Heart right ventricle (tissue), 16 donors: Measurements from ENCODE around the gene DAZAP1. TPM values are rescaled to one million over a fixed set of nuclear protein-coding genes. Genes with fewer than 3 reads are reported as not detected.
A peak's percentile ranks its signal among the peaks of the same experiment; 100 is the strongest.

Experiments used
- ATAC-seq, 8 donors: fragments of 200-7000 bp; cut with Tn5 transposase; one replicate each; pipeline ENCODE4 v1.9.1; 2020; ENCODE audit warnings: mild to moderate bottlenecking in 8 of 8, moderate library complexity in 8 of 8, moderate number of reproducible peaks in 1 of 8
- DNase-seq, 2 donors: peaks; one replicate each; pipeline ENCODE4 v3.0.0-alpha.2; 2020
- H3K27ac ChIP-seq, 10 donors: fragments of 200-600 bp; sonication (generic) in 2 of 10; one replicate each; pipeline versions ENCODE4 v1.5.0 to v1.8.0; 2020 to 2022; ENCODE audit warnings: mild to moderate bottlenecking in 3 of 10
- H3K27me3 ChIP-seq, 7 donors: fragments of 200-600 bp; one replicate each; pipeline ENCODE4 v1.8.0; 2021 to 2022; ENCODE audit warnings: mild to moderate bottlenecking in 2 of 7
- H3K36me3 ChIP-seq, 9 donors: fragments of 200-600 bp; sonication (generic) in 1 of 9; one replicate each; pipeline versions ENCODE4 v1.5.0 to v1.8.0; 2020 to 2022; ENCODE audit warnings: mild to moderate bottlenecking in 2 of 9
- H3K4me1 ChIP-seq, 9 donors: fragments of 200-600 bp; sonication (generic) in 1 of 9; one replicate each; pipeline versions ENCODE4 v1.5.0 to v1.8.0; 2020 to 2022; ENCODE audit warnings: mild to moderate bottlenecking in 4 of 9
- H3K4me3 ChIP-seq, 10 donors: fragments of 200-600 bp; sonication (generic) in 2 of 10; one replicate each; pipeline versions ENCODE4 v1.5.0 to v1.8.0; 2020 to 2022; ENCODE audit warnings: mild to moderate bottlenecking in 7 of 10, moderate library complexity in 2 of 10
- H3K9me3 ChIP-seq, 11 donors: fragments of 200-600 bp in 10 of 11; sonication (generic) in 2 of 11; one replicate each; pipeline versions ENCODE4 v1.5.0 to v1.8.0; 2013 to 2022; ENCODE audit warnings: mild to moderate bottlenecking in 2 of 11, control low read depth in 1 of 11, moderate library complexity in 1 of 11
- CTCF ChIP-seq, 9 donors: fragments of 200-600 bp; sonication (generic) in 2 of 9; IDR thresholded peaks; one replicate each; pipeline versions ENCODE4 v1.5.0 to v1.8.0; 2021 to 2022; ENCODE audit warnings: antibody characterized with exemption in 9 of 9, mild to moderate bottlenecking in 5 of 9, moderate library complexity in 1 of 9
- WGBS, 2 donors: extraction: QIAGEN DNeasy Blood & Tissue Kit; methylation state at CpG; one replicate each; pipeline ENCODE4 v1.1.7; 2013; ENCODE audit warnings: inconsistent platforms in 1 of 2; 5-methylcytosine and 5-hydroxymethylcytosine counted together
- intact Hi-C, 10 donors: fragments of 100-400 bp; cut with DNase I; formaldehyde crosslinking; loops; one replicate each; pipeline versions ENCODE4 v1.11.1 to v1.14.2; 2022
- polyA plus RNA-seq, 2 donors: library from polyadenylated mRNA; stranded (reverse); fragments of 200-250 nt; gene quantifications; one replicate each; pipeline ENCODE4 v1.2.3, GENCODE V29; 2013
- total RNA-seq, 10 donors: library from RNA; stranded (reverse); fragmentation: NEBNext Ultra II Directional in 3 of 10; extraction: Animal tissue kit (Norgen Biotek cat#: 25700) in 3 of 10; gene quantifications; one replicate each; pipeline versions ENCODE4 v1.2.1 to v1.2.4, GENCODE V29; 2021 to 2023
- donor health status: Arrhythmogenic right ventricular cardiomyopathy.
- donor health status: ischemic (EF 13 %, LVEDD 7.1; RV severe dilation, severe dysfunction).
- donor health status: healthy with polysubstance abuse.
- donor health status: DM: no; HTN: yes; CAD: no.
- donor health status: DM: no; HTN: no; CAD: no.
- donor health status: ischemic (EF 25% LVEDD 6.9; RV normal size, moderate dysfunction).
- donor health status: ischemic (EF 25% LVEDD 5.7; RV mildly dilated, moderate dysfunction).
- donor health status: healthy.
- donor health status: DM: yes; HTN: yes; CAD: no.
- donor health status: Ischemic cardiomyopathy.
- donor health status: ischemic (EF 35%, LVEDD 5.7; RV mildly dilated, moderate dysfunction).
- donor health status: nonischemic (EF 11% LVEDD 7.7; RV severe dilation, severe dysfunction).
- donor health status: DM: yes; HTN: yes; CAD: no.
- donor health status: PGD.
- donor health status: ischemic (EF 29% LVEDD 5.4; RV normal size, mild dysfunction).
- donor health status: nonischemic (EF 23%, LVEDD 6.1; RV moderate dilation, normal function).

DAZAP1 gene
- total and polyA plus RNA-seq, 12 donors = 56.7 to 111 (median 79.5) TPM

GRCh38 chr19:1400281-1401137 lies 6.9 kb upstream of the DAZAP1 start:
- Histone ChIP-seq H3K4me1 (peaks cover 18 to 46% (median 33%) of the 10 kb centered on the region in 9 donors), H3K9me3 (no peaks in the 10 kb centered on the region), H3K36me3 (peaks cover 0 to 10% (median 0%) of the 10 kb centered on the region in 9 donors), H3K27me3 (peaks cover 0 to 38% (median 0%) of the 10 kb centered on the region in 7 donors), H3K27ac (peak overlapping the region; percentile 41 to 86 (median 79)), H3K4me3 (peak overlapping the region; percentile 47 to 81 (median 72))
- intact Hi-C loops = loop anchor here in 4 of 10 donors (1.0 to 10.0 kb wide), 2 partner anchors 8 to 126 kb away; partner anchors contain the start of gene FAM174C (in 3 of the 4)
- no peak for TF ChIP-seq CTCF (IDR thresholded peaks at IDR 0.05)
- DNase-seq = peak; percentile 68 to 73
- WGBS, 2 donors = 22% methylated on average over 36 of the region's 36 CpGs
- ATAC-seq = peak; percentile 66 to 86 (median 76)

- Histone ChIP-seq H3K27ac (peak within 1 kb of the TSS; percentile 41 to 86 (median 79)), H3K36me3 (peaks cover 0 to 10% (median 0%) of the 10 kb centered on the region in 9 donors), H3K4me1 (peaks cover 10 to 38% (median 26%) of the 10 kb centered on the region in 9 donors), H3K4me3 (peak within 1 kb of the TSS; percentile 47 to 81 (median 72)), H3K9me3 (no peaks in the 10 kb centered on the region), H3K27me3 (peaks cover 0 to 38% (median 0%) of the 10 kb centered on the region in 7 donors)
- intact Hi-C loops = loop anchor here in 3 of 10 donors (10.0 kb wide), 1 partner anchor 127 kb away; the partner anchor contains the start of gene FAM174C (in 3 of the 3)
- 1% methylated on average over 84 to 87 of the region's 87 CpGs for WGBS, 2 donors
- peak; percentile 38 to 72 (median 54) for TF ChIP-seq CTCF (IDR thresholded peaks at IDR 0.05)
- DNase-seq = peak in 1 of 2 donors; percentile 68
- ATAC-seq = peak; percentile 26 to 85 (median 55)
Measured at GRCh38 chr19:1401138-1401888, 6.1 kb upstream of the DAZAP1 start, which contains the start of gene GAMT. TSS of gene GAMT (minus strand) at chr19:1401542. CDS start at chr19:1401476, 66 bp downstream.

- intact Hi-C loops = loop anchor here in 3 of 10 donors (10.0 kb wide), 1 partner anchor 127 kb away; the partner anchor contains the start of gene FAM174C (in 3 of the 3)
- Histone ChIP-seq H3K4me1 (peaks cover 8 to 39% (median 23%) of the 10 kb centered on the region in 9 donors), H3K27me3 (peaks cover 0 to 38% (median 0%) of the 10 kb centered on the region in 7 donors), H3K27ac (peak overlapping the region in 5 of 10 donors; percentile 14 to 86 (median 78)), H3K36me3 (peaks cover 0 to 10% (median 0%) of the 10 kb centered on the region in 9 donors), H3K9me3 (no peaks in the 10 kb centered on the region), H3K4me3 (peak overlapping the region in 8 of 10 donors; percentile 50 to 81 (median 72))
- WGBS, 2 donors = 51 to 64% methylated on average over 11 of the region's 11 CpGs
- no peak for DNase-seq
- no peak for TF ChIP-seq CTCF (IDR thresholded peaks at IDR 0.05)
- no peak for ATAC-seq
Measured at GRCh38 chr19:1401889-1402217, 5.5 kb upstream of the DAZAP1 start.
